GM12872 (cell line): ENCODE measurements around the gene SUPT5H.

ENCODE experiments used
- TF ChIP-seq, protein P1 (sequence below): IDR thresholded peaks from 3 replicates; pipeline ENCODE4 v1.5.1; 2011; ENCODE audit warnings: low read depth, mild to moderate bottlenecking, low read length, moderate library complexity; ENCODE audit not compliant: insufficient read depth

The SUPT5H gene

DNA sequence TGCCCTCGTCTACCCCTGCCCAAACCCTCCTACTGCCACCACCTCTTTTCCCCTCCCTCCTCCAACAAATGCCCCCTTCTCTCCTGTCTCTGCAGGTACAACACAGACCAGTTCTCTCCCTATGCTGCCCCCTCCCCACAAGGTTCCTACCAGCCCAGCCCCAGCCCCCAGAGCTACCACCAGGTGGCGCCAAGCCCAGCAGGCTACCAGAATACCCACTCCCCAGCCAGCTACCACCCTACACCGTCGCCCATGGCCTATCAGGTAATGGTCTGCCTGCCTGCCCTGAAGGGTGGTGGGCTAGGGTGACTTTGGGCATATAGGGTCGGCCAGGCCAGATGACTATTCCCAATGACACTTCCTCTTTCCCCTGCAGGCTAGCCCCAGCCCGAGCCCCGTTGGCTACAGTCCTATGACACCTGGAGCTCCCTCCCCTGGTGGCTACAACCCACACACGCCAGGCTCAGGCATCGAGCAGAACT, 28.8 kb downstream of the SUPT5H start:
- TF ChIP-seq, protein P1, sequence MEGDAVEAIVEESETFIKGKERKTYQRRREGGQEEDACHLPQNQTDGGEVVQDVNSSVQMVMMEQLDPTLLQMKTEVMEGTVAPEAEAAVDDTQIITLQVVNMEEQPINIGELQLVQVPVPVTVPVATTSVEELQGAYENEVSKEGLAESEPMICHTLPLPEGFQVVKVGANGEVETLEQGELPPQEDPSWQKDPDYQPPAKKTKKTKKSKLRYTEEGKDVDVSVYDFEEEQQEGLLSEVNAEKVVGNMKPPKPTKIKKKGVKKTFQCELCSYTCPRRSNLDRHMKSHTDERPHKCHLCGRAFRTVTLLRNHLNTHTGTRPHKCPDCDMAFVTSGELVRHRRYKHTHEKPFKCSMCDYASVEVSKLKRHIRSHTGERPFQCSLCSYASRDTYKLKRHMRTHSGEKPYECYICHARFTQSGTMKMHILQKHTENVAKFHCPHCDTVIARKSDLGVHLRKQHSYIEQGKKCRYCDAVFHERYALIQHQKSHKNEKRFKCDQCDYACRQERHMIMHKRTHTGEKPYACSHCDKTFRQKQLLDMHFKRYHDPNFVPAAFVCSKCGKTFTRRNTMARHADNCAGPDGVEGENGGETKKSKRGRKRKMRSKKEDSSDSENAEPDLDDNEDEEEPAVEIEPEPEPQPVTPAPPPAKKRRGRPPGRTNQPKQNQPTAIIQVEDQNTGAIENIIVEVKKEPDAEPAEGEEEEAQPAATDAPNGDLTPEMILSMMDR: peak; percentile 88

- TF ChIP-seq, protein P1: no peak
These were observed 30.4 kb downstream of the SUPT5H start for GRCh38 chr19:39475748-39476147.

GRCh38 chr19:39479916-39480315, 34.5 kb downstream of the SUPT5H start:
- TF ChIP-seq, protein P1: no peak

DNA sequence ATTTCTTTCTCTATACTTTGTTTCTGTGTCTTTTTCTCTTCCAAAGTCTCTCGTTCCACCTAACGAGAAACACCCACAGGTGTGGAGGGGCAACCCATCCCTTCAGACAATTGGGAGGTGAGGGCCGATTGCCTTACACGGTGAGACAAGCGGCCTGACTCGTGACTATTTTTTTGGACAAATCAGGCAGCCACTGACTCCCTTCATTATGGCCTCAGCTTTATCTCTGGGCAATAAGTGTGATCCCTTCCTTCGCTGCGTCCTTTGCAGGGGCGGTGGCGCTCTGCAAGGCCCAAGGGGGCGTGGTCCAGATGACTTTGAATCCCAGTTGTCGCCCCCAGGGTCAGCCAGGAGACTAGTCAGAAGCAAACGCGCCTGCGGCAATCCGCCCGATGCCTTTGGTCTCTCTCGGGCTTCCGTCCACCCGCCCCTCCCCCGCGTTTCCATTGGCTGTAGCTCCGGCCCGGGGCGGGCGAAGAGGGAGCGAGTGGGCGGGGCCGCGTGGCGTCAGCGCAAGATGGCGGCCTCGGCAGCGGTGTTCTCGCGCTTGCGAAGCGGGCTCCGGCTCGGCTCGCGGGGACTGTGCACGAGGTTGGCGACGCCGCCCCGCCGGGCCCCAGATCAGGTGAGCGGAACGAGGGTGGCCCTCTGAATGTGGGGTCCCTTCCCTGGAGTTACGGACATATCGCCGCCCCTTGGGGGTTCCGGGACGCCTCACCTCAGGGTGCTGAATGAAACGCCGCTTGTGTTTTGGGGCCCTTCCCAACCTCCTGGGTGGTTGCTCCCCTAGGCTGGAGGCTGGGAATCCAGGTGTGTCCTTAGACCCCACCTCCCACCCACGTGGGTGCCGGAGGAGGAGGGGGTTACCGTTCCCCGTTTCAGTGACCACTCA, 35.2 kb downstream of the SUPT5H start, which contains the start of gene TIMM50:
TSS of gene TIMM50 (plus strand) at position 502 of the 892 bp plus-strand sequence. CDS start at position 518, 16 bp downstream.
- TF ChIP-seq, protein P1: no peak

GRCh38 chr19:39481229-39481545, 35.8 kb downstream of the SUPT5H start:
- TF ChIP-seq, protein P1: no peak

DNA sequence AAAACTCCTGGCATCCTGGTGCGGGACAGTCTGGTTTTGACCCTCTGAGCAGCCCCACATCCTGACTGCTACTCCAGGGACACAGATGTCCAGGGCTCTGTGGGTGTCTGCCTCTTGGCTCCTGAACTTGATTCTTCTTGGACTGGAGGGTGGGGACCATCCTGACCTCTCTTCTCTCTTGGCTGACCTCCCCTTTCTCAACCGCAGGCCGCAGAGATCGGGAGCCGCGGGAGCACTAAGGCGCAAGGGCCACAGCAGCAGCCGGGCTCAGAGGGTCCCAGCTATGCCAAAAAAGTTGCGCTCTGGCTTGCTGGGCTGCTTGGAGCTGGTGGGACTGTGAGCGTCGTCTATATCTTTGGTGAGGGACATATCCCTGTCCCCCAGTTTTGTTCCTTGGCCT, 36.3 kb downstream of the SUPT5H start:
- TF ChIP-seq, protein P1: no peak

GRCh38 chr19:39483141-39483540, 37.8 kb downstream of the SUPT5H start:
- TF ChIP-seq, protein P1: no peak
